SK-N-SH treated with all-trans-retinoic acid at 6 μM for 48 hours (cell line): ENCODE measurements around the gene CRNN.

Experiments used
- ATAC-seq: fragments of 200-7000 bp; cut with Tn5 transposase; 3 replicates; pipeline ENCODE4 v1.9.1; 2020; ENCODE audit warnings: mild to moderate bottlenecking, moderate library complexity
- ARNTL ChIP-seq: fragments of 450-650 bp; formaldehyde crosslinking; IDR thresholded peaks from 2 replicates; pipeline ENCODE4 v1.5.0; 2020; ENCODE audit warnings: low read depth, mild to moderate bottlenecking, moderate library complexity, borderline replicate concordance
- BACH2 ChIP-seq: fragments of 250-450 bp; sonication (Bioruptor Pico); IDR thresholded peaks from 2 replicates; pipeline ENCODE4 v1.9.0; 2021; ENCODE audit warnings: mild to moderate bottlenecking, borderline replicate concordance
- CSDC2 ChIP-seq: fragments of 250-450 bp; sonication (Bioruptor Pico); IDR thresholded peaks from 2 replicates; pipeline ENCODE4 v1.5.0; 2020; ENCODE audit warnings: mild to moderate bottlenecking, moderate library complexity
- ESRRG ChIP-seq: fragments of 250-450 bp; sonication (Bioruptor Pico); IDR thresholded peaks from 2 replicates; pipeline ENCODE4 v1.6.1; 2021; ENCODE audit warnings: mild to moderate bottlenecking
- GLIS3 ChIP-seq: fragments of 250-450 bp; sonication (Bioruptor Pico); IDR thresholded peaks from 2 replicates; pipeline ENCODE4 v1.5.0; 2020; ENCODE audit warnings: mild to moderate bottlenecking, moderate library complexity
- ISL1 ChIP-seq: fragments of 250-450 bp; sonication (Bioruptor Pico); IDR thresholded peaks from 2 replicates; pipeline ENCODE4 v2.1.2; 2022; ENCODE audit warnings: mild to moderate bottlenecking, moderate library complexity
- OSR1 ChIP-seq: fragments of 250-450 bp; sonication (Bioruptor Pico); IDR thresholded peaks from 2 replicates; pipeline ENCODE4 v1.8.0; 2022; ENCODE audit warnings: moderate library complexity, mild to moderate bottlenecking, inconsistent platforms
- PPARA ChIP-seq: fragments of 250-450 bp; sonication (Bioruptor Pico); IDR thresholded peaks from 2 replicates; pipeline ENCODE4 v1.5.0; 2020; ENCODE audit warnings: mild to moderate bottlenecking, borderline replicate concordance
- RARB ChIP-seq: fragments of 250-450 bp; sonication (Bioruptor Pico); IDR thresholded peaks from 2 replicates; pipeline ENCODE4 v1.8.0; 2021; ENCODE audit warnings: mild to moderate bottlenecking, moderate library complexity
- SNAI2 ChIP-seq: fragments of 250-450 bp; sonication (Bioruptor Pico); IDR thresholded peaks from 2 replicates; pipeline ENCODE4 v1.5.0; 2020; ENCODE audit warnings: mild to moderate bottlenecking, moderate library complexity
- TCF4 ChIP-seq: fragments of 250-450 bp; sonication (Bioruptor Pico); IDR thresholded peaks from 2 replicates; pipeline ENCODE4 v1.8.0; 2021; ENCODE audit warnings: mild to moderate bottlenecking, moderate library complexity, borderline replicate concordance
- TOX ChIP-seq: fragments of 250-450 bp; sonication (Bioruptor Pico); IDR thresholded peaks from 2 replicates; pipeline ENCODE4 v1.8.0; 2021; ENCODE audit warnings: mild to moderate bottlenecking, moderate library complexity, borderline replicate concordance
- ZC3H10 ChIP-seq: fragments of 250-450 bp; sonication (Bioruptor Pico); IDR thresholded peaks from 2 replicates; pipeline ENCODE4 v1.5.1; 2021; ENCODE audit warnings: mild to moderate bottlenecking, moderate library complexity
- ZFP3 ChIP-seq: fragments of 250-450 bp; sonication (Bioruptor Pico); IDR thresholded peaks from 2 replicates; pipeline ENCODE4 v1.5.0; 2020; ENCODE audit warnings: mild to moderate bottlenecking, moderate library complexity
- ZFP30 ChIP-seq: fragments of 450-650 bp; formaldehyde crosslinking; IDR thresholded peaks from 2 replicates; pipeline ENCODE4 v1.5.0; 2022; ENCODE audit warnings: mild to moderate bottlenecking, moderate library complexity
- ZNF565 ChIP-seq: fragments of 450-650 bp; formaldehyde crosslinking; conservative IDR thresholded peaks from 2 replicates; pipeline ENCODE4 v1.5.0; 2020; ENCODE audit warnings: low read depth, mild to moderate bottlenecking, moderate library complexity
- ZNF70 ChIP-seq: fragments of 450-650 bp; formaldehyde crosslinking; IDR thresholded peaks from 2 replicates; pipeline ENCODE4 v1.5.0; 2020; ENCODE audit warnings: mild to moderate bottlenecking, moderate library complexity
- ZNF8 ChIP-seq: fragments of 450-650 bp; formaldehyde crosslinking; IDR thresholded peaks from 2 replicates; pipeline ENCODE4 v1.5.0; 2020; ENCODE audit warnings: mild to moderate bottlenecking, moderate library complexity
- TF ChIP-seq, protein P1 (sequence below): fragments of 250-450 bp; sonication (Bioruptor Pico); IDR thresholded peaks from 2 replicates; pipeline ENCODE4 v1.8.0; 2021; ENCODE audit warnings: low read depth, mild to moderate bottlenecking, moderate library complexity, borderline replicate concordance
- TF ChIP-seq, protein P2 (sequence below): fragments of 250-450 bp; sonication (Bioruptor Pico); IDR thresholded peaks from 2 replicates; pipeline ENCODE4 v1.5.1; 2021; ENCODE audit warnings: mild to moderate bottlenecking, moderate library complexity
- TF ChIP-seq, protein P3 (sequence below): fragments of 250-450 bp; sonication (Bioruptor Pico); IDR thresholded peaks from 2 replicates; pipeline ENCODE4 v1.8.0; 2020; ENCODE audit warnings: mild to moderate bottlenecking, moderate library complexity, borderline replicate concordance
- TF ChIP-seq, protein P4 (sequence below): fragments of 250-450 bp; sonication (Bioruptor Pico); IDR thresholded peaks from 2 replicates; pipeline ENCODE4 v1.5.1; 2020; ENCODE audit warnings: low read depth, mild to moderate bottlenecking, moderate library complexity

Gene CRNN

DNA sequence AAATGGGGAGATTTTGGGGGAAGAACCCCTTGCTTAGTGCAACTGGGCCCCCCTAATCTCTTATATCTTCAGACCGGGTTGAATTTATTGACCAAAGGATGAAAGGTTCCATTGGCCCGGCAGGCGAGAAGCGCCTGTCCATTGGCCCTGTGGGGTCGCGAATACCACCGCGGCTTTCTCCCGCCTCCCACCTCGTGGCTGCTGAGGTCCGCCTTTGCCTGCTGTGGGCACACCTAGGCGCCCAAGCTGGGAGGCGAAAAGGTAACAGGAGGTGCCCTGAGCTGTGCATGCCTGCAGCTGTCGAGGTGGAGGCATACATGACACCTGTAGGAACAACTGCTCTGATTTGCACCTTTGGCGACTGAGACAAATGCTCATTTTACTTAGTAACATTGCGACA is 33.1 kb downstream of the CRNN start:
- TF ChIP-seq OSR1 (no peak), ZC3H10 (CRISPR knock-in tag) (no peak), GLIS3 (CRISPR knock-in tag) (no peak)
- no peak for ATAC-seq

DNA sequence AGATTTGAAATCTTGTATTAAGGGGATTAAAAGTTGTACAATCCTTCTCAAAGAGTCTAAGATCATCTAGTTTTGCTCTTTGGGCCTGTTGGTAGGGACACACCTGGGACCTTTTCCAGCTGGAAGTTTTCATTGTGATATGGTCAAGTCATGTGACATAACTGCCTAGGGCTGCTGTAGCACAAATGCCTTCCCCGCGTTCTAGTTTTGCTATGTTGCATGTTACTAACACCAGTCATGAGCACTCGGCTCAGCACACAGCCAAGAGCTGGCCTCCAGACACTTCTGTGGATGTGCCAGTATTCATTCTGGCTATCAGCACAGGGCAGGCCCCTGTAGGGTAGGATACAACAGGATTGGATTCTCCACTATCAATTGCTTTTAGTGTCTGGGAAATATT is 39.6 kb downstream of the CRNN start:
- ATAC-seq = no peak
- TF ChIP-seq ZNF565 (CRISPR knock-in tag) (no peak), TCF4 (no peak), ZC3H10 (CRISPR knock-in tag) (no peak), CSDC2 (no peak), RARB (CRISPR knock-in tag) (no peak), SNAI2 (no peak), TOX (CRISPR knock-in tag) (no peak), ESRRG (CRISPR knock-in tag) (no peak), ZNF8 (CRISPR knock-in tag) (no peak), BACH2 (CRISPR knock-in tag) (no peak), OSR1 (no peak), GLIS3 (CRISPR knock-in tag) (no peak)
- TF ChIP-seq, protein P1, sequence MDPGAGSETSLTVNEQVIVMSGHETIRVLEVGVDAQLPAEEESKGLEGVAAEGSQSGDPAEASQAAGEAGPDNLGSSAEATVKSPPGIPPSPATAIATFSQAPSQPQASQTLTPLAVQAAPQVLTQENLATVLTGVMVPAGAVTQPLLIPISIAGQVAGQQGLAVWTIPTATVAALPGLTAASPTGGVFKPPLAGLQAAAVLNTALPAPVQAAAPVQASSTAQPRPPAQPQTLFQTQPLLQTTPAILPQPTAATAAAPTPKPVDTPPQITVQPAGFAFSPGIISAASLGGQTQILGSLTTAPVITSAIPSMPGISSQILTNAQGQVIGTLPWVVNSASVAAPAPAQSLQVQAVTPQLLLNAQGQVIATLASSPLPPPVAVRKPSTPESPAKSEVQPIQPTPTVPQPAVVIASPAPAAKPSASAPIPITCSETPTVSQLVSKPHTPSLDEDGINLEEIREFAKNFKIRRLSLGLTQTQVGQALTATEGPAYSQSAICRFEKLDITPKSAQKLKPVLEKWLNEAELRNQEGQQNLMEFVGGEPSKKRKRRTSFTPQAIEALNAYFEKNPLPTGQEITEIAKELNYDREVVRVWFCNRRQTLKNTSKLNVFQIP (CRISPR knock-in tag) = no peak

DNA sequence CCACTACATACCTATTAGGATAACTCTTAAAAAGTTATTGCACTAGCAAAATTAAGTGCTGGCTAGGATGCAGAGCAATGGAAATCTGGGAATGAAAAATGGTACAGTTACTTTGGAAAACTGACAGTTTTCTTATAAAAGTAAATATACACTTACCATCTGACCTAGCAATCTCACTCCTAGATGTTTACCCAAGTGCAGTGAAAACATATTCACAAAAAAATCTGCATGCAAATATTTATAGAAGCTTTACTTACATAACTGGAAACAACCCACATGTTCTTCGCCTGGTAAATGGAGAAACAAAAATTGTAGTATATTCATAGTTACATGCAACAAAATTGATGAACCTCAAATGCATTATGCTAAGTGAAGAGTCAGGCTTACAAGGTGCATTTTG is 41.4 kb downstream of the CRNN start:
- TF ChIP-seq, protein P2, sequence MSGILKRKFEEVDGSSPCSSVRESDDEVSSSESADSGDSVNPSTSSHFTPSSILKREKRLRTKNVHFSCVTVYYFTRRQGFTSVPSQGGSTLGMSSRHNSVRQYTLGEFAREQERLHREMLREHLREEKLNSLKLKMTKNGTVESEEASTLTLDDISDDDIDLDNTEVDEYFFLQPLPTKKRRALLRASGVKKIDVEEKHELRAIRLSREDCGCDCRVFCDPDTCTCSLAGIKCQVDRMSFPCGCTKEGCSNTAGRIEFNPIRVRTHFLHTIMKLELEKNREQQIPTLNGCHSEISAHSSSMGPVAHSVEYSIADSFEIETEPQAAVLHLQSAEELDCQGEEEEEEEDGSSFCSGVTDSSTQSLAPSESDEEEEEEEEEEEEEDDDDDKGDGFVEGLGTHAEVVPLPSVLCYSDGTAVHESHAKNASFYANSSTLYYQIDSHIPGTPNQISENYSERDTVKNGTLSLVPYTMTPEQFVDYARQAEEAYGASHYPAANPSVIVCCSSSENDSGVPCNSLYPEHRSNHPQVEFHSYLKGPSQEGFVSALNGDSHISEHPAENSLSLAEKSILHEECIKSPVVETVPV = no peak
- no peak for TF ChIP-seq TCF4
- no peak for TF ChIP-seq ZNF565 (CRISPR knock-in tag)
- no peak for TF ChIP-seq OSR1
- TF ChIP-seq ISL1 = no peak
- TF ChIP-seq CSDC2 = no peak
- TF ChIP-seq BACH2 (CRISPR knock-in tag) = no peak
- no peak for TF ChIP-seq ARNTL
- no peak for TF ChIP-seq ESRRG (CRISPR knock-in tag)
- TF ChIP-seq, protein P3, sequence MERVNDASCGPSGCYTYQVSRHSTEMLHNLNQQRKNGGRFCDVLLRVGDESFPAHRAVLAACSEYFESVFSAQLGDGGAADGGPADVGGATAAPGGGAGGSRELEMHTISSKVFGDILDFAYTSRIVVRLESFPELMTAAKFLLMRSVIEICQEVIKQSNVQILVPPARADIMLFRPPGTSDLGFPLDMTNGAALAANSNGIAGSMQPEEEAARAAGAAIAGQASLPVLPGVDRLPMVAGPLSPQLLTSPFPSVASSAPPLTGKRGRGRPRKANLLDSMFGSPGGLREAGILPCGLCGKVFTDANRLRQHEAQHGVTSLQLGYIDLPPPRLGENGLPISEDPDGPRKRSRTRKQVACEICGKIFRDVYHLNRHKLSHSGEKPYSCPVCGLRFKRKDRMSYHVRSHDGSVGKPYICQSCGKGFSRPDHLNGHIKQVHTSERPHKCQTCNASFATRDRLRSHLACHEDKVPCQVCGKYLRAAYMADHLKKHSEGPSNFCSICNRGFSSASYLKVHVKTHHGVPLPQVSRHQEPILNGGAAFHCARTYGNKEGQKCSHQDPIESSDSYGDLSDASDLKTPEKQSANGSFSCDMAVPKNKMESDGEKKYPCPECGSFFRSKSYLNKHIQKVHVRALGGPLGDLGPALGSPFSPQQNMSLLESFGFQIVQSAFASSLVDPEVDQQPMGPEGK (CRISPR knock-in tag) = no peak
- TF ChIP-seq GLIS3 (CRISPR knock-in tag) = no peak
- TF ChIP-seq, protein P4, sequence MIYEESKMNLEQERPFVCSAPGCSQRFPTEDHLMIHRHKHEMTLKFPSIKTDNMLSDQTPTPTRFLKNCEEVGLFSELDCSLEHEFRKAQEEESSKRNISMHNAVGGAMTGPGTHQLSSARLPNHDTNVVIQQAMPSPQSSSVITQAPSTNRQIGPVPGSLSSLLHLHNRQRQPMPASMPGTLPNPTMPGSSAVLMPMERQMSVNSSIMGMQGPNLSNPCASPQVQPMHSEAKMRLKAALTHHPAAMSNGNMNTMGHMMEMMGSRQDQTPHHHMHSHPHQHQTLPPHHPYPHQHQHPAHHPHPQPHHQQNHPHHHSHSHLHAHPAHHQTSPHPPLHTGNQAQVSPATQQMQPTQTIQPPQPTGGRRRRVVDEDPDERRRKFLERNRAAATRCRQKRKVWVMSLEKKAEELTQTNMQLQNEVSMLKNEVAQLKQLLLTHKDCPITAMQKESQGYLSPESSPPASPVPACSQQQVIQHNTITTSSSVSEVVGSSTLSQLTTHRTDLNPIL (CRISPR knock-in tag) = no peak
- no peak for TF ChIP-seq ZNF70 (CRISPR knock-in tag)
- TF ChIP-seq ZC3H10 (CRISPR knock-in tag) = no peak
- no peak for TF ChIP-seq PPARA (CRISPR knock-in tag)
- TF ChIP-seq, protein P1 (CRISPR knock-in tag) = no peak
- no peak for TF ChIP-seq ZFP3 (CRISPR knock-in tag)
- TF ChIP-seq RARB (CRISPR knock-in tag) = no peak
- ATAC-seq = no peak

DNA sequence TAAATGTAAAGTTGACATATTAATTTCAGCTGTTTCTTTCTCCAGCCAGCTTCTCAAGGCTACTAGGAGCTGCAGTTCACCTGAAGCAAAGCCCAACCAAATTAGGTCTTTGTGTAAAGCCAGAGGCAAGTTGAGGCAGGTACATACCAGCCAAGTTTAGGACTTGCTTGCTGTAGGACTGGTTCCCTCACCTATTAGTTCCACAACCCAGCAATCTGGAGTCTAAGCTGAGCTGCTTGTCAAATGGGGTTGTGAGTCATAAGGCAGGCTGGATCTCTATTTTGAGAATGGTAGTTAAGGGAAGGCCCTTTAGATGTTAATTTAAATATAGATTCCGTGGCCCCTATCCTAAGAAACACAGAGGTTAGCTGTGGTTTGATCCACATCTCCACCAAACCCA is 46.6 kb downstream of the CRNN start:
- no peak for TF ChIP-seq ISL1
- TF ChIP-seq ZNF70 (CRISPR knock-in tag) = no peak
- TF ChIP-seq OSR1 = no peak
- TF ChIP-seq BACH2 (CRISPR knock-in tag) = no peak
- TF ChIP-seq PPARA (CRISPR knock-in tag) = no peak
- TF ChIP-seq ZFP30 (CRISPR knock-in tag) = no peak
- no peak for TF ChIP-seq ZNF8 (CRISPR knock-in tag)
- TF ChIP-seq, all 23 proteins: peak for 0
- ATAC-seq = no peak
